ENCODE results near the gene EPGN.
"Not testable (repeated sequence)": the region's sequence is repeated elsewhere in the genome, so short reads cannot be mapped to it uniquely, and the experiment has no call there.

The EPGN gene

GRCh38 chr4:74339501-74339900, 31.2 kb downstream of the EPGN start:
- no peak for DNase-seq (ENCODE audit: low read depth in 2 of 2)

GRCh38 chr4:74340421-74340820, 32.2 kb downstream of the EPGN start:
- not testable (repeated sequence) for DNase-seq (ENCODE audit: low read depth in 2 of 2)

DNA sequence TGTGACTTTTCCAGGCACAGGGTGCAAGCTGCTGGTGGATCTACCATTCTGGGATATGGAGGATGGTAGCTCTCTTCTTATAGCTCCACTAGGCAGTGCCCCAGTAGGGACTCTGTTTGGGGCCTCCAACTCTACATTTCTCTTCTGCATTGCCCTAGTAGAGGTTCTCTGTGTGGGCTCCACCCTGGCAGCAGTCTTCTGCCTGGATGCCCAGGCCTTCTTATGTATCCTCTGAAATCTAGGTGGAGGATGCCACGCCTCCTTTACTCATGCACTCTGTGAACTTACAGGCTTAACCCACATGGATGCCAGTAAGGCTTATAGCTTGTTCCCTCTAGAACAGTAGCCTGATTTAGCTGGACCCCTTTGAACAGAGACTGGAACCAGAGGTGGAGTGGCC, 35.8 kb downstream of the EPGN start:
- DNase-seq (ENCODE audit: low read depth in 2 of 2): no peak

DNA sequence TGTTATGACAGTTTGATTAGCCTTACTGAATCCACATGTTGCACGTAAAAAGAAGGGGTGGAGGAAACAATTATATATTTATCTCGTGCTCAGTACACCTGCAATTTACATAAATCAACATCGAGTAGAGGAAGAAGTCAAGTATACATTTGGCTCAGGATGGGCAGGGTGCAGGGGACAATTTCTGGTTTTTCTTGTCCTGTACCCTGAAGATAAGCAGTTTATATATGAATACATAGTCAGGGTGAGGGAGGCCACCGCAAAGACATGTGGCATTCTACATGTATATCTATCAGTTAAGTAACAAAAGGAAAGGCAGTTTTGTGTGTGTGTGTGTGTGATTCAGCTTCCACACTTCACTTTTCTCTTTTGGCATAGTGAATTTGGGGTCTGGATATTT, 45.6 kb downstream of the EPGN start:
- no peak for DNase-seq (ENCODE audit: low read depth in 2 of 2)

DNA sequence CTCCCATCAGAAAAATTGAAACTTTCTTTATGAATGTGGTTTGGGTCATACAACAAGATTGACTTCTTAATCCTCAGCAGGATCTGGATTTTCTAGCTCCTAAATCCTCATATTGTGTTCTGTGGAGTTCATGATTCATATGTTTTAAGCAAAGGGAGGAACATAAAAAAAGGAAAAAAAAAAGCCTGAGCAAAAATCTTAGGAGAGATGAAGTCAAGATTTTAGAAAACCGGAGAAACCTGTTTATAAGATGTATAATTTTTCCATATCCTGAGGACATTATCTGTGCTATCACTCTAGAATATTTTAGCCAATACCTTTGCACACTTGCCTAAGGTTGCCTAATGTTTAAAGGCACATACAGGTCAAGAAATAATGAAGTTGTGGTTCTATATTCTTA, 49.7 kb downstream of the EPGN start:
- DNase-seq (ENCODE audit: low read depth in 2 of 2): no peak

DNA sequence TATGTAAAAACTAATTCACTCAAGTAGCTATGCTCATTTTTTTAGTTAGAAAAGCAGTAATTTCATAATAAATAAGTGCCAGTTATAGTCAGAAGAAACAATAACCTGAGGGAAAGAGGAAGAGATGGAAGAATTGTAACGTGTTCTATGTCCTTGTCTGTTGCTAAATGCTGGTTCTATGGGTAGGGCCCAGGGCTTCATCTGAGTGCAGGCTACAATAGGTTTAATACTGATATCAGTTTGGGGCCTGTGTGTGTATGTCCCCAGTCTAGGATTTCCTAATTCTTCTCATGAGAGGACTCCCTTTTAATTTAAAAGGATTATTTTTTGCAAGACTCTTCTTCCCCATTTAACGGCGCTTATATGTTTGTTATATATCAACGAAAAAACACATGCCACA, 53.4 kb downstream of the EPGN start:
- no peak for DNase-seq (ENCODE audit: low read depth in 2 of 2)

GRCh38 chr4:74362347-74362746, 54.1 kb downstream of the EPGN start:
- DNase-seq (ENCODE audit: low read depth in 2 of 2): no peak

- no peak for DNase-seq (ENCODE audit: low read depth in 2 of 2)
Measured at GRCh38 chr4:74364256-74364651, 56.0 kb downstream of the EPGN start.

- DNase-seq (ENCODE audit: low read depth in 2 of 2): no peak
Measured at GRCh38 chr4:74364652-74365491, 56.6 kb downstream of the EPGN start, which contains the start of gene EREG. Gene EREG, plus strand, starts transcription at chr4:74365145. Its CDS starts 164 bp downstream, at chr4:74365309.

GRCh38 chr4:74365761-74366160, 57.5 kb downstream of the EPGN start:
- DNase-seq (ENCODE audit: low read depth in 2 of 2): no peak

Data from fibroblast of skin of left biceps (primary cell).